DOHH2 (cell line): ENCODE results near the gene ITGA8.

ENCODE experiments used
- CTCF ChIP-seq: fragments of 200-600 bp; sonication (generic); IDR thresholded peaks from one replicate; pipeline ENCODE4 v1.5.1; 2014; ENCODE audit warnings: antibody characterized with exemption, mild to moderate bottlenecking, low read depth, low read length; ENCODE audit not compliant: poor library complexity, severe bottlenecking
- EZH2phosphoT487 ChIP-seq: fragments of 200-600 bp; sonication (generic); IDR thresholded peaks from 2 replicates; pipeline ENCODE4 v1.6.1; 2017; ENCODE audit warnings: borderline replicate concordance, mild to moderate bottlenecking, antibody characterized with exemption, low read length, moderate library complexity, mixed read lengths

GRCh38 chr10:15620836-15621515 lies 98.7 kb downstream of the ITGA8 start:
- TF ChIP-seq CTCF (no peak), EZH2phosphoT487 (no peak)
